GM12878 (cell line): ENCODE measurements around the gene NUDT14.

Source experiments
- BHLHE40 ChIP-seq, 2 experiments: fragments of 450-650 bp in 1 of 2; IDR thresholded peaks; 2 replicates each; pipeline ENCODE4 v1.6.1; 2011 to 2017; ENCODE audit warnings: low read depth in 2 of 2, borderline replicate concordance in 1 of 2, improper control_type of control experiment in 1 of 2, low read length in 1 of 2, mild to moderate bottlenecking in 1 of 2
- CREM ChIP-seq: IDR thresholded peaks from 2 replicates; pipeline ENCODE4 v1.6.1; 2014; ENCODE audit warnings: antibody characterized with exemption, low read depth
- FOXM1 ChIP-seq: IDR thresholded peaks from 2 replicates; pipeline ENCODE4 v1.6.1; 2012; ENCODE audit warnings: low read depth, mild to moderate bottlenecking, inconsistent platforms, low read length, moderate library complexity
- PML ChIP-seq: IDR thresholded peaks from 2 replicates; pipeline ENCODE4 v1.6.1; 2012; ENCODE audit warnings: low read length, inconsistent platforms
- RAD21 ChIP-seq: IDR thresholded peaks from 2 replicates; pipeline ENCODE4 v1.6.1; 2011; ENCODE audit warnings: mild to moderate bottlenecking, low read depth, low read length, moderate library complexity; ENCODE audit not compliant: insufficient read depth
- TF ChIP-seq, protein P1 (sequence below): IDR thresholded peaks from 2 replicates; pipeline ENCODE4 v1.6.1; 2012; ENCODE audit warnings: mild to moderate bottlenecking, low read depth, low read length
- TF ChIP-seq, protein P2 (sequence below): IDR thresholded peaks from 2 replicates; pipeline ENCODE4 v1.6.1; 2012; ENCODE audit warnings: low read depth, low read length, improper control_type of control experiment
- TF ChIP-seq, protein P3 (sequence below), 3 experiments: IDR thresholded peaks in 2 of 3; conservative IDR thresholded peaks in 1 of 3; 2 replicates each; pipeline ENCODE4 v1.5.1; 2011; ENCODE audit warnings: low read depth in 3 of 3, low read length in 3 of 3, mild to moderate bottlenecking in 3 of 3, control low read depth in 2 of 3, moderate library complexity in 2 of 3, inconsistent platforms in 1 of 3, mixed read lengths in 1 of 3; ENCODE audit not compliant: control insufficient read depth in 2 of 3, insufficient read depth in 1 of 3; ENCODE audit errors: extremely low read depth in 1 of 3
- TF ChIP-seq, protein P4 (sequence below): IDR thresholded peaks from 2 replicates; pipeline ENCODE4 v1.6.1; 2012; ENCODE audit warnings: low read depth, low read length, improper control_type of control experiment
- TF ChIP-seq, protein P5 (sequence below): IDR thresholded peaks from 2 replicates; pipeline ENCODE4 v1.6.1; 2011; ENCODE audit warnings: mild to moderate bottlenecking, low read depth, low read length, moderate library complexity; ENCODE audit not compliant: insufficient replicate concordance

DNA sequence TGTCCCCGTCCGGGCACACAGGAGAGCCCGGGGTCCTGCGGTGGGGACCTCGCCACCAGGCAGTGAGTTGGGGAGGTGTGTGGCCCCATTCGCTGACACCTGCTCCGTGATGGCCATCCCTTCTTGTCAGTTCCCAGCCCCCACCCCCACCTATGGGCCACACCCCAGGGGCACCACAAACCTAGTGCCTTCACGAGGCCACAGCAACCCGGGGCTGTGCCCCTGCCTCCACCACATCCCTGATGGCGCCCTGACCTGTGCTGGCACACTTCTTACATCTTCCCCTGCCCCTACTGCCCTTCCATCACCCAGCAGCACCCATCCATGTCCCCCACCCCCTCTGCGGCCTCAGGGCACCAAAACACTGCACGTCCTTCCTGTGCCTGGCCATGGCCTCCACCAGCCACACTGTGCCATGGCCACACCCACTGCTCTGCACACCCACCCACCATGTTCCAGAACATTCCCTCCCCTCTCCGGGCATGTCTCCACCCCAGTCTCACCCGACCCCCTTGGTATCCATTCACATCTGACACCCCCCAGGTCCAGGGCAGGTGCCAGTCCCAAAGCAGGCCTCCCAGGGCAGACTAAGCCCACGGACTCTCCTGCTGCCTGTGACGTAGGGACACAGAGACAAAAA, 37.0 kb downstream of the NUDT14 start:
- TF ChIP-seq RAD21: no peak
- TF ChIP-seq CREM: no peak
- TF ChIP-seq, protein P1, sequence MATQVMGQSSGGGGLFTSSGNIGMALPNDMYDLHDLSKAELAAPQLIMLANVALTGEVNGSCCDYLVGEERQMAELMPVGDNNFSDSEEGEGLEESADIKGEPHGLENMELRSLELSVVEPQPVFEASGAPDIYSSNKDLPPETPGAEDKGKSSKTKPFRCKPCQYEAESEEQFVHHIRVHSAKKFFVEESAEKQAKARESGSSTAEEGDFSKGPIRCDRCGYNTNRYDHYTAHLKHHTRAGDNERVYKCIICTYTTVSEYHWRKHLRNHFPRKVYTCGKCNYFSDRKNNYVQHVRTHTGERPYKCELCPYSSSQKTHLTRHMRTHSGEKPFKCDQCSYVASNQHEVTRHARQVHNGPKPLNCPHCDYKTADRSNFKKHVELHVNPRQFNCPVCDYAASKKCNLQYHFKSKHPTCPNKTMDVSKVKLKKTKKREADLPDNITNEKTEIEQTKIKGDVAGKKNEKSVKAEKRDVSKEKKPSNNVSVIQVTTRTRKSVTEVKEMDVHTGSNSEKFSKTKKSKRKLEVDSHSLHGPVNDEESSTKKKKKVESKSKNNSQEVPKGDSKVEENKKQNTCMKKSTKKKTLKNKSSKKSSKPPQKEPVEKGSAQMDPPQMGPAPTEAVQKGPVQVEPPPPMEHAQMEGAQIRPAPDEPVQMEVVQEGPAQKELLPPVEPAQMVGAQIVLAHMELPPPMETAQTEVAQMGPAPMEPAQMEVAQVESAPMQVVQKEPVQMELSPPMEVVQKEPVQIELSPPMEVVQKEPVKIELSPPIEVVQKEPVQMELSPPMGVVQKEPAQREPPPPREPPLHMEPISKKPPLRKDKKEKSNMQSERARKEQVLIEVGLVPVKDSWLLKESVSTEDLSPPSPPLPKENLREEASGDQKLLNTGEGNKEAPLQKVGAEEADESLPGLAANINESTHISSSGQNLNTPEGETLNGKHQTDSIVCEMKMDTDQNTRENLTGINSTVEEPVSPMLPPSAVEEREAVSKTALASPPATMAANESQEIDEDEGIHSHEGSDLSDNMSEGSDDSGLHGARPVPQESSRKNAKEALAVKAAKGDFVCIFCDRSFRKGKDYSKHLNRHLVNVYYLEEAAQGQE: no peak
- TF ChIP-seq, protein P2, sequence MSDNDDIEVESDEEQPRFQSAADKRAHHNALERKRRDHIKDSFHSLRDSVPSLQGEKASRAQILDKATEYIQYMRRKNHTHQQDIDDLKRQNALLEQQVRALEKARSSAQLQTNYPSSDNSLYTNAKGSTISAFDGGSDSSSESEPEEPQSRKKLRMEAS: no peak
- no peak for TF ChIP-seq PML
- TF ChIP-seq BHLHE40 (IDR thresholded peaks at IDR 0.05; ENCODE audit: borderline replicate concordance in 1 of 2, low read depth in 2 of 2, low read length in 1 of 2): no peak
- TF ChIP-seq, protein P3, sequence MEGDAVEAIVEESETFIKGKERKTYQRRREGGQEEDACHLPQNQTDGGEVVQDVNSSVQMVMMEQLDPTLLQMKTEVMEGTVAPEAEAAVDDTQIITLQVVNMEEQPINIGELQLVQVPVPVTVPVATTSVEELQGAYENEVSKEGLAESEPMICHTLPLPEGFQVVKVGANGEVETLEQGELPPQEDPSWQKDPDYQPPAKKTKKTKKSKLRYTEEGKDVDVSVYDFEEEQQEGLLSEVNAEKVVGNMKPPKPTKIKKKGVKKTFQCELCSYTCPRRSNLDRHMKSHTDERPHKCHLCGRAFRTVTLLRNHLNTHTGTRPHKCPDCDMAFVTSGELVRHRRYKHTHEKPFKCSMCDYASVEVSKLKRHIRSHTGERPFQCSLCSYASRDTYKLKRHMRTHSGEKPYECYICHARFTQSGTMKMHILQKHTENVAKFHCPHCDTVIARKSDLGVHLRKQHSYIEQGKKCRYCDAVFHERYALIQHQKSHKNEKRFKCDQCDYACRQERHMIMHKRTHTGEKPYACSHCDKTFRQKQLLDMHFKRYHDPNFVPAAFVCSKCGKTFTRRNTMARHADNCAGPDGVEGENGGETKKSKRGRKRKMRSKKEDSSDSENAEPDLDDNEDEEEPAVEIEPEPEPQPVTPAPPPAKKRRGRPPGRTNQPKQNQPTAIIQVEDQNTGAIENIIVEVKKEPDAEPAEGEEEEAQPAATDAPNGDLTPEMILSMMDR (IDR thresholded peaks at IDR 0.05 in 2 of 3, conservative IDR thresholded peaks at IDR 0.05 in 1 of 3; ENCODE audit: control insufficient read depth in 2 of 3, extremely low read depth in 1 of 3, insufficient read depth in 1 of 3, low read depth in 3 of 3, low read length in 3 of 3): no peak
- TF ChIP-seq, protein P4, sequence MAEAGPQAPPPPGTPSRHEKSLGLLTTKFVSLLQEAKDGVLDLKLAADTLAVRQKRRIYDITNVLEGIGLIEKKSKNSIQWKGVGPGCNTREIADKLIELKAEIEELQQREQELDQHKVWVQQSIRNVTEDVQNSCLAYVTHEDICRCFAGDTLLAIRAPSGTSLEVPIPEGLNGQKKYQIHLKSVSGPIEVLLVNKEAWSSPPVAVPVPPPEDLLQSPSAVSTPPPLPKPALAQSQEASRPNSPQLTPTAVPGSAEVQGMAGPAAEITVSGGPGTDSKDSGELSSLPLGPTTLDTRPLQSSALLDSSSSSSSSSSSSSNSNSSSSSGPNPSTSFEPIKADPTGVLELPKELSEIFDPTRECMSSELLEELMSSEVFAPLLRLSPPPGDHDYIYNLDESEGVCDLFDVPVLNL: no peak
- TF ChIP-seq FOXM1: no peak
- TF ChIP-seq, protein P5, sequence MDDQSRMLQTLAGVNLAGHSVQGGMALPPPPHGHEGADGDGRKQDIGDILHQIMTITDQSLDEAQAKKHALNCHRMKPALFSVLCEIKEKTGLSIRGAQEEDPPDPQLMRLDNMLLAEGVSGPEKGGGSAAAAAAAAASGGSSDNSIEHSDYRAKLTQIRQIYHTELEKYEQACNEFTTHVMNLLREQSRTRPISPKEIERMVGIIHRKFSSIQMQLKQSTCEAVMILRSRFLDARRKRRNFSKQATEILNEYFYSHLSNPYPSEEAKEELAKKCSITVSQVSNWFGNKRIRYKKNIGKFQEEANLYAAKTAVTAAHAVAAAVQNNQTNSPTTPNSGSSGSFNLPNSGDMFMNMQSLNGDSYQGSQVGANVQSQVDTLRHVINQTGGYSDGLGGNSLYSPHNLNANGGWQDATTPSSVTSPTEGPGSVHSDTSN: no peak
